Stimulated activated CD4-positive, alpha-beta T cell treated with anti-CD3 and anti-CD28 coated beads, Interleukin-15, amount 100 ng/mL, for 24 hours (primary cell): Measurements from ENCODE around the gene CBLC.
"Not testable (repeated sequence)": the region's sequence is repeated elsewhere in the genome, so short reads cannot be mapped to it uniquely, and the experiment has no call there.

Source experiments
- DNase-seq: peaks from one replicate; pipeline ENCODE4 v3.0.0-alpha.2; 2020

Gene CBLC

GRCh38 chr19:44822177-44822576 lies 44.5 kb downstream of the CBLC start:
- DNase-seq: no peak

GRCh38 chr19:44822670-44823372 lies 45.1 kb downstream of the CBLC start:
- no peak for DNase-seq

GRCh38 chr19:44823373-44823698 lies 45.6 kb downstream of the CBLC start:
- no peak for DNase-seq

- no peak for DNase-seq
Observed at GRCh38 chr19:44824761-44825160, 47.1 kb downstream of the CBLC start.

- DNase-seq: not testable (repeated sequence)
Observed at GRCh38 chr19:44832875-44833274, 55.2 kb downstream of the CBLC start.

GRCh38 chr19:44834399-44834798 lies 56.7 kb downstream of the CBLC start:
- DNase-seq: not testable (repeated sequence)

GRCh38 chr19:44839276-44839675 lies 61.6 kb downstream of the CBLC start:
- DNase-seq: no peak

GRCh38 chr19:44840811-44841210 lies 63.1 kb downstream of the CBLC start:
- no peak for DNase-seq

GRCh38 chr19:44841231-44841630 lies 63.5 kb downstream of the CBLC start:
- DNase-seq: no peak

GRCh38 chr19:44845286-44845611 lies 67.6 kb downstream of the CBLC start:
- DNase-seq: peak; percentile 8

GRCh38 chr19:44845612-44846454 lies 68.1 kb downstream of the CBLC start, which contains the start of gene NECTIN2:
TSS of gene NECTIN2 (plus strand) at chr19:44846297. CDS start at chr19:44846526, 229 bp downstream.
- peak; percentile 96 for DNase-seq

- no peak for DNase-seq
Observed at GRCh38 chr19:44846455-44847143, 68.9 kb downstream of the CBLC start.

- DNase-seq: peak; percentile 12
Observed at GRCh38 chr19:44847144-44848035, 69.7 kb downstream of the CBLC start.

GRCh38 chr19:44848036-44848811 lies 70.5 kb downstream of the CBLC start:
- DNase-seq: no peak

GRCh38 chr19:44848812-44849447 lies 71.2 kb downstream of the CBLC start:
- no peak for DNase-seq
